Activated naive CD4-positive, alpha-beta T cell treated with anti-CD3 and anti-CD28 coated beads, Interleukin-2, amount 10 ng/mL, durations not matched to agents 7 days and 5 days (primary cell): ENCODE measurements around the gene KATNAL2.
A peak's percentile ranks its signal among the peaks of the same experiment; 100 is the strongest.

Source experiments
- CTCF ChIA-PET: fragments of 350-600 bp; sonication (Branson Sonifier 250); formaldehyde crosslinking; loops from one replicate; lab custom pipeline; 2021; ENCODE audit warnings: antibody characterized with exemption; lab: Charles Lee
- DNase-seq: peaks from one replicate; pipeline ENCODE4 v3.0.0-alpha.2; 2020
- H3K27ac Mint-ChIP-seq: one replicate; pipeline ENCODE4 v1.8.0; 2021; ENCODE audit warnings: mild to moderate bottlenecking, moderate library complexity, mixed read lengths
- H3K27me3 Mint-ChIP-seq: one replicate; pipeline ENCODE4 v1.8.0; 2021; ENCODE audit warnings: mild to moderate bottlenecking, mixed read lengths
- H3K36me3 Mint-ChIP-seq: one replicate; pipeline ENCODE4 v1.8.0; 2021; ENCODE audit warnings: mixed read lengths
- H3K4me1 Mint-ChIP-seq: one replicate; pipeline ENCODE4 v1.8.0; 2021; ENCODE audit warnings: mixed read lengths
- H3K4me3 Mint-ChIP-seq: one replicate; pipeline ENCODE4 v1.8.0; 2021; ENCODE audit warnings: mild to moderate bottlenecking, moderate library complexity, mixed read lengths
- H3K9me3 Mint-ChIP-seq: one replicate; pipeline ENCODE4 v1.8.0; 2021; ENCODE audit warnings: mixed read lengths

The KATNAL2 gene

GRCh38 chr18:47146206-47146605, 228.8 kb downstream of the KATNAL2 start:
- no peaks in the 10 kb centered on the region for H3K27me3 Mint-ChIP-seq
- no peak overlapping the region for H3K4me3 Mint-ChIP-seq
- no peak for DNase-seq
- H3K4me1 Mint-ChIP-seq = peaks cover 25% of the 10 kb centered on the region
- H3K9me3 Mint-ChIP-seq = no peaks in the 10 kb centered on the region
- peaks cover 23% of the 10 kb centered on the region for H3K36me3 Mint-ChIP-seq
- CTCF ChIA-PET = no interaction called here
- H3K27ac Mint-ChIP-seq = no peak overlapping the region

- Mint-ChIP-seq H3K4me3 (peak overlapping the region; percentile 83), H3K27ac (peak overlapping the region; percentile 88), H3K9me3 (no peaks in the 10 kb centered on the region), H3K4me1 (peaks cover 29% of the 10 kb centered on the region), H3K36me3 (peaks cover 21% of the 10 kb centered on the region), H3K27me3 (no peaks in the 10 kb centered on the region)
- CTCF ChIA-PET = interaction anchor here (1.5 kb wide), 1 partner anchor 23 kb away, joined by 5 read pairs; no protein-coding TSS in a partner anchor
- no peak for DNase-seq
Measured at GRCh38 chr18:47149457-47150028, 232.1 kb downstream of the KATNAL2 start.

- Mint-ChIP-seq H3K4me1 (peaks cover 29% of the 10 kb centered on the region), H3K27ac (peak within 1 kb of the TSS; percentile 88), H3K4me3 (peak within 1 kb of the TSS; percentile 83), H3K27me3 (no peaks in the 10 kb centered on the region), H3K9me3 (no peaks in the 10 kb centered on the region), H3K36me3 (peaks cover 21% of the 10 kb centered on the region)
- DNase-seq = peak; percentile 82
- CTCF ChIA-PET = interaction anchor here (1.5 kb wide), 1 partner anchor 22 kb away, joined by 5 read pairs; no protein-coding TSS in a partner anchor
Measured at GRCh38 chr18:47150029-47150823, 232.8 kb downstream of the KATNAL2 start, which contains the start of gene HDHD2. HDHD2 (minus strand) TSS chr18:47150500; CDS start chr18:47136439, 14,061 bp downstream.

GRCh38 chr18:47150824-47151366, 233.5 kb downstream of the KATNAL2 start:
- H3K9me3 Mint-ChIP-seq = no peaks in the 10 kb centered on the region
- peak overlapping the region; percentile 88 for H3K27ac Mint-ChIP-seq
- peak overlapping the region; percentile 83 for H3K4me3 Mint-ChIP-seq
- no peaks in the 10 kb centered on the region for H3K27me3 Mint-ChIP-seq
- CTCF ChIA-PET = interaction anchor here (1.5 kb wide), 1 partner anchor 21 kb away, joined by 5 read pairs; no protein-coding TSS in a partner anchor
- H3K36me3 Mint-ChIP-seq = peaks cover 18% of the 10 kb centered on the region
- H3K4me1 Mint-ChIP-seq = peaks cover 29% of the 10 kb centered on the region
- DNase-seq = peak; percentile 23

- DNase-seq = no peak
- peaks cover 20% of the 10 kb centered on the region for H3K36me3 Mint-ChIP-seq
- no peaks in the 10 kb centered on the region for H3K9me3 Mint-ChIP-seq
- CTCF ChIA-PET = no interaction called here
- peak overlapping the region; percentile 83 for H3K4me3 Mint-ChIP-seq
- H3K27ac Mint-ChIP-seq = peak overlapping the region; percentile 88
- peaks cover 29% of the 10 kb centered on the region for H3K4me1 Mint-ChIP-seq
- no peaks in the 10 kb centered on the region for H3K27me3 Mint-ChIP-seq
Measured at GRCh38 chr18:47151439-47151838, 234.0 kb downstream of the KATNAL2 start.
